ENCODE data around the gene PYROXD2. TPM values are rescaled to one million over a fixed set of nuclear protein-coding genes. Genes with fewer than 3 reads are reported as not detected.

Gene PYROXD2
- total RNA-seq, 1 experiment from 2014 or later, result 2.2 TPM

- H3K4me1 ChIP-seq, result 0 out of 2 replicates have a peak, but pooled peaks cover 3% of the 10 kb centered on the region
- H3K4me3 ChIP-seq (ENCODE audit: low read depth, low read length), result no peak overlapping the region
- DNase-seq, result no peak
- H3K27me3 ChIP-seq (replicated peaks; ENCODE audit: control insufficient read depth, insufficient read depth, low read length), result no peaks in the 10 kb centered on the region
- Mint-ChIP-seq H3K27ac (ENCODE audit: unreplicated experiment) (no peak overlapping the region), H3K36me3 (ENCODE audit: insufficient read depth, unreplicated experiment) (peaks cover 15% of the 10 kb centered on the region), H3K9me3 (ENCODE audit: unreplicated experiment) (no peaks in the 10 kb centered on the region), H3K27me3 (ENCODE audit: insufficient read depth, unreplicated experiment) (peaks cover 4% of the 10 kb centered on the region), H3K4me3 (ENCODE audit: unreplicated experiment) (no peak overlapping the region), H3K4me1 (ENCODE audit: low read depth, unreplicated experiment) (peaks cover 12% of the 10 kb centered on the region)
- no TSS peak for BruUV-seq (replicated peaks)
- H3K9me3 ChIP-seq, result no peaks in the 10 kb centered on the region
- ChIA-PET CTCF (no interaction called here), POLR2A (no interaction called here)
- no peak for TF ChIP-seq CTCF (IDR thresholded peaks at IDR 0.05; ENCODE audit: insufficient read depth in 1 of 2, low read depth in 1 of 2, low read length in 1 of 2, severe bottlenecking in 1 of 2, unreplicated experiment in 1 of 2)
- H3K36me3 ChIP-seq (ENCODE audit: control insufficient read depth, insufficient read depth, low read length), result 0 out of 2 replicates have a peak, but pooled peaks cover 3% of the 10 kb centered on the region
- intact Hi-C loops (cut with micrococcal nuclease; ENCODE audit: unreplicated experiment), result no loop called here
Measured at GRCh38 chr10:98449287-98449686, 34.3 kb upstream of the PYROXD2 start.

GRCh38 chr10:98446661-98447221 lies 31.8 kb upstream of the PYROXD2 start, which contains the start of gene HPS1:
HPS1 (minus strand) TSS chr10:98446935; CDS start chr10:98443240, 3,695 bp downstream.
- POLR2A ChIA-PET, result no interaction called here
- peaks cover 22% of the 10 kb centered on the region for H3K36me3 Mint-ChIP-seq (ENCODE audit: insufficient read depth, unreplicated experiment)
- CTCF ChIA-PET, result no interaction called here
- Histone ChIP-seq H3K9me3 (no peaks in the 10 kb centered on the region), H3K36me3 (ENCODE audit: control insufficient read depth, insufficient read depth, low read length) (peaks cover 6% of the 10 kb centered on the region; the same call in 1 of the 2 replicates), H3K27me3 (replicated peaks; ENCODE audit: control insufficient read depth, insufficient read depth, low read length) (no peaks in the 10 kb centered on the region), H3K4me3 (ENCODE audit: low read depth, low read length) (peak within 1 kb of the TSS; percentile 58), H3K4me1 (0 out of 2 replicates have a peak, but pooled peaks cover 3% of the 10 kb centered on the region)
- DNase-seq, result peak; percentile 71 to 85
- peak within 1 kb of the TSS; percentile 84 for H3K27ac Mint-ChIP-seq (ENCODE audit: unreplicated experiment)
- intact Hi-C loops (cut with micrococcal nuclease; ENCODE audit: unreplicated experiment), result no loop called here
- H3K4me1 Mint-ChIP-seq (ENCODE audit: low read depth, unreplicated experiment), result peaks cover 12% of the 10 kb centered on the region
- peak within 1 kb of the TSS; percentile 79 for H3K4me3 Mint-ChIP-seq (ENCODE audit: unreplicated experiment)
- BruUV-seq (replicated peaks), result no TSS peak
- no peaks in the 10 kb centered on the region for H3K27me3 Mint-ChIP-seq (ENCODE audit: insufficient read depth, unreplicated experiment)
- TF ChIP-seq CTCF (IDR thresholded peaks at IDR 0.05; ENCODE audit: insufficient read depth in 1 of 2, low read depth in 1 of 2, low read length in 1 of 2, severe bottlenecking in 1 of 2, unreplicated experiment in 1 of 2), result peak in 1 of 2 experiments; percentile 1
- H3K9me3 Mint-ChIP-seq (ENCODE audit: unreplicated experiment), result no peaks in the 10 kb centered on the region

GRCh38 chr10:98446151-98446660 lies 31.2 kb upstream of the PYROXD2 start:
- Mint-ChIP-seq H3K4me3 (ENCODE audit: unreplicated experiment) (peak overlapping the region; percentile 79), H3K4me1 (ENCODE audit: low read depth, unreplicated experiment) (peaks cover 12% of the 10 kb centered on the region), H3K9me3 (ENCODE audit: unreplicated experiment) (no peaks in the 10 kb centered on the region), H3K27ac (ENCODE audit: unreplicated experiment) (peak overlapping the region; percentile 84), H3K36me3 (ENCODE audit: insufficient read depth, unreplicated experiment) (peaks cover 25% of the 10 kb centered on the region), H3K27me3 (ENCODE audit: insufficient read depth, unreplicated experiment) (no peaks in the 10 kb centered on the region)
- DNase-seq, result peak in 1 of 2 experiments; percentile 37
- Histone ChIP-seq H3K9me3 (no peaks in the 10 kb centered on the region), H3K4me3 (ENCODE audit: low read depth, low read length) (peak overlapping the region; percentile 58), H3K27me3 (replicated peaks; ENCODE audit: control insufficient read depth, insufficient read depth, low read length) (no peaks in the 10 kb centered on the region), H3K4me1 (0 out of 2 replicates have a peak, but pooled peaks cover 3% of the 10 kb centered on the region), H3K36me3 (ENCODE audit: control insufficient read depth, insufficient read depth, low read length) (peaks cover 6% of the 10 kb centered on the region; the same call in 1 of the 2 replicates)
- TF ChIP-seq CTCF (IDR thresholded peaks at IDR 0.05; ENCODE audit: insufficient read depth in 1 of 2, low read depth in 1 of 2, low read length in 1 of 2, severe bottlenecking in 1 of 2, unreplicated experiment in 1 of 2), result no peak
- ChIA-PET POLR2A (no interaction called here), CTCF (no interaction called here)
- TSS peak; percentile 61 for BruUV-seq (replicated peaks)
- intact Hi-C loops (cut with micrococcal nuclease; ENCODE audit: unreplicated experiment), result no loop called here

Data from Caco-2 (cell line).